DMS79 (cell line): ENCODE data around the gene PSME3.
A peak's percentile ranks its signal among the peaks of the same experiment; 100 is the strongest.
"Not testable (repeated sequence)": the region's sequence is repeated elsewhere in the genome, so short reads cannot be mapped to it uniquely, and the experiment has no call there.

Experiments used
- DNase-seq: peaks from one replicate; lab custom pipeline; 2025; lab: John Stamatoyannopoulos, UW

Gene PSME3

GRCh38 chr17:42878123-42878880 is 45.1 kb downstream of the PSME3 start:
- DNase-seq: no peak

GRCh38 chr17:42878924-42879595 is 45.9 kb downstream of the PSME3 start:
- no peak for DNase-seq

DNA sequence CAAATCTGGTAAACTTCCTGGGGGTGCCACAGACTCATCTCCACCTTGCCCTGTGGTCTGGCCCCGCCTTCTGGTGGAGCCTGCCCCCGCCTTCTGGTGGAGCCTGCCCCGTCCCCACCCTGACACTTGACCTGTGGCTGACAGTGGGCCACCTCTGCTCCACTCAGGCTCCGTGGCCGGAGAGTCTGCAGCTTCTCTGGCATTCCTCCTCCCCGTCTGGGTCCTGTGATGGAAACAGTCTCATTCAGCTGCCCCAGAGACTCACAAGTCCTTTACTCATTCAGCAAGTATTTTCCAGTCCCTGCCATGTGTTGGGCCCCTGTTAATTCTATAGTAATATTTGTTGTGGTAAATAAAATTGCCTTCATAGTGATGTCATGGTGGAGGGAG is 46.4 kb downstream of the PSME3 start:
- DNase-seq: no peak

GRCh38 chr17:42880776-42881310 is 47.6 kb downstream of the PSME3 start:
- DNase-seq: no peak

GRCh38 chr17:42881706-42882105 is 48.5 kb downstream of the PSME3 start:
- peak; percentile 70 for DNase-seq

DNA sequence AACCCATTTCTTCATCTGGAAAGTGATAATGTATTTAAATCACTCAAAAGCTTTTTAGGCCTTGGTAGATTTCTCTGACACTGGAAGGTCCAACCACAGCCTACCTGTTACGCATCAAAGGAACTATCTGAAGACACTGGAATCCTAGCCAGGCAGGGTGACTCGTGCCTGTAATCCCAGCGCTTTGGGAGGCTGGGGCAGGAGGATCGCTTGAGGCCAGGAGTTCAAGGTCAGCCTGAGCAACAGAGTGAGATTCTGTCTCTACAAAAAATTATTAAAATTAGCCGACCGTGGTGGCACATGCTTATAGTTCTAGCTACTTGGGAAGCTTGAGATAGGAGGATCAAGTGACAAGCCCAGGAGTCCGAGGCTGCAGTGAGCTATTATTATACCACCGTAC is 49.0 kb downstream of the PSME3 start:
- no peak for DNase-seq

DNA sequence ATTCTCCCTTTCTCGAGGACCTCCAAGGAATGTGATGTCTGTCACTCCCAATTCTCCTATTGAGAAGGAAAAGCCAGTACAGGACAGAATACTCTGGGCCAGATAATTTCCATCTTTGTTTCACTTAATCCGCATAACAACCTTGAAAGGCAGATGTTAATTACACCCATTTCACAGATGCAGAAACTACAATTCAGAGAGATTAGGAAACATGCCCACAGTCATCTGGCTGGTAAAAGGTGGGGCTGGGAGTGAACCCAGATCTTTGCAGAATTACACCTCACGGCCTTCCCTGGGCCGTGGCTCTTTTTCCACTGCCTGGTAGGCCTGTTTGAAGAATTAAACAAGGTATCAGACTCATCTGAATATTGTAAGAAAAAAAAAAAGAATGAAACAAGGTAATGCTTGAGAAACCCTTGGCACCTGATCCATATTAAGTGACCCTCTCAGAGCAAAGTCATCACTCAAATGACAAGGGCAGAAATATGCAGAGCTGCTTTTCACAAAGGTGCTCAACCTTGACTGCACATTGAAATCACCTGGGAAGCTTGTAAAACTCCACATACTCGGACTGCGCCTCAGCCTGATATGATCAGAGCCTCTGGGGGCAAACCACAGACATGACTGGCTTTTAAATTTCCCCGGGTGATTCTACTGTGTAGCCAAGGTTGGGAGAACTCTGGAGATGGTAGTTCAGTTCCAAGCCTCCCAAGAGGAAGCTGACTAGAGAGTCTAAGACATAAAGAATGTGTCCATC is 50.8 kb downstream of the PSME3 start:
- DNase-seq: peak; percentile 24

DNA sequence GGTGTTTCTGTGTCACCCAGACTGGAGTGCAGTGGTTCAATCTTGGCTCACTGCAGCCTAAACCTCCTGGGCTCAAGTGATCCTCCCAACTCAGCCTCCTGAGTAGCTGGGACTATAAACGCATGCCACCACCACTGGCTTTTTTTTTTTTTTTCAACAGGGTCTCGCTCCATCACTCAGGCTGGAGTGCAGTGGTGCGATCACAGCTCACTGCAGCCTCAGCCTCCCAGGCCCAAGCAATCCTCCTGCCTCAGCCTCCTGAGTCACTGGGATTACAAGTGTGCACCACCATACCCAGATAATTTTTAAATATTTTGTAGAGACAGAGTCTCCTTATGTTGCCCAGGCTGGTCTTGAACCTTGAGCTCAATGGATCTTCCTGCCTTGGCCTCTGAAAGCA is 52.6 kb downstream of the PSME3 start:
- DNase-seq: not testable (repeated sequence)

- no peak for DNase-seq
Measured at GRCh38 chr17:42886283-42887176, 53.3 kb downstream of the PSME3 start.

DNA sequence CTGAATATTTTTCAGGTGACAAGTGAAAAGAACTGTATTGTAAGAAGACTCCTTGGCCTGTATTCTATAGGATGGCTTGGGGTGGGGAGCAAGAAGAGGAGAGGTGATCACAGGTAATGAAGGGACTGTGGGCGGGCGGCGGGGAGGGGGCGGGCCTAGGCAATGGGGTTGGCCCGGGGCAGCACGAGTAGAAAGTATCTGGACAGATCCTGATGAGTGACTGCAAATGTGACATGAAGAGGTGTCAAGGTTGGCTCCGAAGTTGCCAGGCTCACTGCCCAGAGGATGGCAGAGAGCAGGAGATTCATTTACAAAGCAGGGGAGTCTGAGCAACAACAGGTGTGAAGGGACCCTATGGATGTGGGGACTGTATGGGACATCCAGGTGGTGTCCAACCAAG is 56.6 kb downstream of the PSME3 start:
- no peak for DNase-seq

- DNase-seq: no peak
Measured at GRCh38 chr17:42891539-42892152, 58.4 kb downstream of the PSME3 start.

DNA sequence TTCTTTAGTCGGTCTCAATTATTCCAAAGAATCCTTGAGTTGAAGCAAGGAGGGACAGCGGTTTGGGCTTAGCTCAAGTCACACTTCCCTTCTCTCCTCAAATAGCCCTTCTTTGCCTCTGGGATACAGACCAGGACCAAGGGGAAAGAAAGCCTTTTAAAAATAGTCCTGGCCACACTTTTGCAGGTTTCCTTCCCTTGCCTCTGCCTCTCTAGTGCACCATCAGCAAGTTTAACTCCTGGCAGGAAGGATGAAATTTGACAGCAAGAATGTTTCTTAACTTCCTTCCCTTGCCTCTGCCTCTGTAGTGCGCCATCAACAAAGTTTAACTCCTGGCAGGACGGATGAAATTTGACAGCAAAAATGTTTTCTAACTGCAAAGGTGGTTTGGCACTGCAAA is 60.2 kb downstream of the PSME3 start:
- no peak for DNase-seq
